HepG2 (cell line): ENCODE measurements around the gene ACTN4. TPM values are rescaled to one million over a fixed set of nuclear protein-coding genes. Genes with fewer than 3 reads are reported as not detected.

ENCODE experiments used
- FOXA3 ChIP-seq: IDR thresholded peaks from 2 replicates; pipeline ENCODE4 v1.6.1; 2016; ENCODE audit warnings: missing genetic modification reagents, missing compliant biosample characterization
- HNRNPL ChIP-seq: fragments of 200-400 bp; formaldehyde crosslinking; IDR thresholded peaks from 2 replicates; pipeline ENCODE4 v1.6.1; 2017; ENCODE audit warnings: mild to moderate bottlenecking, low read depth, low read length
- PHF21A ChIP-seq: sonication (generic); formaldehyde crosslinking; IDR thresholded peaks from 2 replicates; pipeline ENCODE4 v1.5.0; 2020; ENCODE audit warnings: mild to moderate bottlenecking, missing genetic modification reagents
- SP5 ChIP-seq: IDR thresholded peaks from 2 replicates; pipeline ENCODE4 v1.6.1; 2016; ENCODE audit warnings: low read depth, borderline replicate concordance
- SUZ12 ChIP-seq: fragments of 150-350 bp; IDR thresholded peaks from 2 replicates; pipeline ENCODE4 v1.6.1; 2014; ENCODE audit warnings: low read depth, low read length
- ZBTB20 ChIP-seq: sonication (generic); formaldehyde crosslinking; IDR thresholded peaks from 2 replicates; pipeline ENCODE4 v1.8.1; 2023; ENCODE audit warnings: missing genetic modification reagents, low read depth, mild to moderate bottlenecking, borderline replicate concordance
- ZNF235 ChIP-seq: sonication (generic); formaldehyde crosslinking; IDR thresholded peaks from 2 replicates; pipeline ENCODE4 v1.8.1; 2023; ENCODE audit warnings: mild to moderate bottlenecking, missing genetic modification reagents, borderline replicate concordance
- ZNF331 ChIP-seq: sonication (generic); formaldehyde crosslinking; IDR thresholded peaks from 2 replicates; pipeline ENCODE4 v1.4.0; 2020; ENCODE audit warnings: missing genetic modification reagents
- ZNF501 ChIP-seq: sonication (generic); formaldehyde crosslinking; IDR thresholded peaks from 2 replicates; pipeline ENCODE4 v1.5.1; 2020; ENCODE audit warnings: mild to moderate bottlenecking, moderate library complexity, missing genetic modification reagents
- polyA plus RNA-seq, 8 experiments: library from polyadenylated mRNA; depleted of rRNA in 3 of 8; stranded (reverse) in 7 of 8; unstranded in 1 of 8; fragments of >200 nt; fragmentation: Illumina TruSeq in 4 of 8; extraction: Trizol in 4 of 8; gene quantifications; 2 replicates each; pipeline versions ENCODE4 v1.2.1 to v1.2.3, GENCODE V29; 2011 to 2016; ENCODE audit warnings: low read depth in 4 of 8, missing spikeins in 1 of 8, mixed read lengths in 1 of 8; ENCODE audit not compliant: insufficient read depth in 1 of 8
- total RNA-seq, 5 experiments: library from RNA; depleted of rRNA; stranded (reverse); fragments of >200 nt; fragmentation: Illumina TruSeq; extraction: Trizol; gene quantifications; 2 replicates each; pipeline ENCODE4 v1.2.3, GENCODE V29; 2016; ENCODE audit warnings: low read depth in 1 of 5
- TF ChIP-seq, protein P1 (sequence below): sonication (generic); formaldehyde crosslinking; IDR thresholded peaks from 2 replicates; pipeline ENCODE4 v1.4.0; 2020; ENCODE audit warnings: mild to moderate bottlenecking, missing genetic modification reagents, borderline replicate concordance
- TF ChIP-seq, protein P2 (sequence below): sonication (generic); formaldehyde crosslinking; IDR thresholded peaks from 2 replicates; pipeline ENCODE4 v1.5.0; 2020; ENCODE audit warnings: missing genetic modification reagents
- TF ChIP-seq, protein P3 (sequence below): IDR thresholded peaks from 2 replicates; pipeline ENCODE4 v1.6.1; 2016
- TF ChIP-seq, protein P4 (sequence below): sonication (generic); formaldehyde crosslinking; IDR thresholded peaks from 2 replicates; pipeline ENCODE4 v1.8.1; 2023; ENCODE audit warnings: mild to moderate bottlenecking, moderate library complexity, missing genetic modification reagents

Gene ACTN4
- total and polyA plus RNA-seq, 2 of the 13 experiments (the other 11 are each of a cell fraction or from before 2014, with no cell fraction given): 171 to 192 TPM

DNA sequence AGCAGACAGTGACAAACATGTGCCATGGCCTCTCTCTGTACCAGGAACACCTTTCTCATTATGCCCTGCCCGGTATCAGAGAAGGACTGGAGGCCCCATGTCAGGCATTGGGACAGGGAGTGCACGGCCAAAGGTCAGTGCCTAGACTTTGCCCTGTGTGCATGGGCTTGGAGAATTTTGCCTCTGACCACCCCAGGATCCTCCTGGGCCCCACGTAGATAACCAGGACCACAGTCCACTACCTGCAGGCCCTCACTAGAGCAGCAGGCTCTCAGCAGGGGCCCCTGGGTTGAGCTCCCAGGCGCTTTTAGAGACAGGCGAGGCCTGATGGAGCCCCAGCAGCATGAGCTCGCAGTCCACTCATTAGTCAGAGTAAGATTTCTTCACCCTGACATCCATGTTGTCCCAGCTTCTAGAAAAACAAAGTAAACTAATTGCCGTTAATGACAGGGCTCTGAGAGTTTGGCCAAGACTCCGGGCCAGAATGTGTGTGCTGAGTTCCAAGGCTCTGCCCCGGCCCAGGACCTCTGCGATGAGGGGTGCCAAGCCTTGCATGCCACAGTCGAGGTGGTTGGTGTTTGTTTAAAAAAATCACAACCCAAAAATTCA, 54.1 kb downstream of the ACTN4 start (continued):
- TF ChIP-seq, protein P1, sequence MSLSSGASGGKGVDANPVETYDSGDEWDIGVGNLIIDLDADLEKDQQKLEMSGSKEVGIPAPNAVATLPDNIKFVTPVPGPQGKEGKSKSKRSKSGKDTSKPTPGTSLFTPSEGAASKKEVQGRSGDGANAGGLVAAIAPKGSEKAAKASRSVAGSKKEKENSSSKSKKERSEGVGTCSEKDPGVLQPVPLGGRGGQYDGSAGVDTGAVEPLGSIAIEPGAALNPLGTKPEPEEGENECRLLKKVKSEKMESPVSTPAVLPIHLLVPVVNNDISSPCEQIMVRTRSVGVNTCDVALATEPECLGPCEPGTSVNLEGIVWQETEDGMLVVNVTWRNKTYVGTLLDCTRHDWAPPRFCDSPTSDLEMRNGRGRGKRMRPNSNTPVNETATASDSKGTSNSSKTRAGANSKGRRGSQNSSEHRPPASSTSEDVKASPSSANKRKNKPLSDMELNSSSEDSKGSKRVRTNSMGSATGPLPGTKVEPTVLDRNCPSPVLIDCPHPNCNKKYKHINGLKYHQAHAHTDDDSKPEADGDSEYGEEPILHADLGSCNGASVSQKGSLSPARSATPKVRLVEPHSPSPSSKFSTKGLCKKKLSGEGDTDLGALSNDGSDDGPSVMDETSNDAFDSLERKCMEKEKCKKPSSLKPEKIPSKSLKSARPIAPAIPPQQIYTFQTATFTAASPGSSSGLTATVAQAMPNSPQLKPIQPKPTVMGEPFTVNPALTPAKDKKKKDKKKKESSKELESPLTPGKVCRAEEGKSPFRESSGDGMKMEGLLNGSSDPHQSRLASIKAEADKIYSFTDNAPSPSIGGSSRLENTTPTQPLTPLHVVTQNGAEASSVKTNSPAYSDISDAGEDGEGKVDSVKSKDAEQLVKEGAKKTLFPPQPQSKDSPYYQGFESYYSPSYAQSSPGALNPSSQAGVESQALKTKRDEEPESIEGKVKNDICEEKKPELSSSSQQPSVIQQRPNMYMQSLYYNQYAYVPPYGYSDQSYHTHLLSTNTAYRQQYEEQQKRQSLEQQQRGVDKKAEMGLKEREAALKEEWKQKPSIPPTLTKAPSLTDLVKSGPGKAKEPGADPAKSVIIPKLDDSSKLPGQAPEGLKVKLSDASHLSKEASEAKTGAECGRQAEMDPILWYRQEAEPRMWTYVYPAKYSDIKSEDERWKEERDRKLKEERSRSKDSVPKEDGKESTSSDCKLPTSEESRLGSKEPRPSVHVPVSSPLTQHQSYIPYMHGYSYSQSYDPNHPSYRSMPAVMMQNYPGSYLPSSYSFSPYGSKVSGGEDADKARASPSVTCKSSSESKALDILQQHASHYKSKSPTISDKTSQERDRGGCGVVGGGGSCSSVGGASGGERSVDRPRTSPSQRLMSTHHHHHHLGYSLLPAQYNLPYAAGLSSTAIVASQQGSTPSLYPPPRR: peak; percentile 84; the same call in 1 of the 2 replicates
- peak; percentile 65 for TF ChIP-seq FOXA3 (CRISPR knock-in tag)
- peak; percentile 69; the same call in 1 of the 2 replicates for TF ChIP-seq ZBTB20
- peak; percentile 35; the same call in 1 of the 2 replicates for TF ChIP-seq ZNF501 (CRISPR knock-in tag)
- TF ChIP-seq HNRNPL: peak; percentile 96
- no peak for TF ChIP-seq ZNF235 (CRISPR knock-in tag)
- TF ChIP-seq, protein P2, sequence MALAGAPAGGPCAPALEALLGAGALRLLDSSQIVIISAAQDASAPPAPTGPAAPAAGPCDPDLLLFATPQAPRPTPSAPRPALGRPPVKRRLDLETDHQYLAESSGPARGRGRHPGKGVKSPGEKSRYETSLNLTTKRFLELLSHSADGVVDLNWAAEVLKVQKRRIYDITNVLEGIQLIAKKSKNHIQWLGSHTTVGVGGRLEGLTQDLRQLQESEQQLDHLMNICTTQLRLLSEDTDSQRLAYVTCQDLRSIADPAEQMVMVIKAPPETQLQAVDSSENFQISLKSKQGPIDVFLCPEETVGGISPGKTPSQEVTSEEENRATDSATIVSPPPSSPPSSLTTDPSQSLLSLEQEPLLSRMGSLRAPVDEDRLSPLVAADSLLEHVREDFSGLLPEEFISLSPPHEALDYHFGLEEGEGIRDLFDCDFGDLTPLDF (CRISPR knock-in tag): 0 out of 2 replicates have a peak, but pooled peaks have one; percentile 44
- TF ChIP-seq PHF21A (CRISPR knock-in tag): peak; percentile 99
- TF ChIP-seq SP5 (CRISPR knock-in tag): peak; percentile 65; the same call in 1 of the 2 replicates
- TF ChIP-seq, protein P3, sequence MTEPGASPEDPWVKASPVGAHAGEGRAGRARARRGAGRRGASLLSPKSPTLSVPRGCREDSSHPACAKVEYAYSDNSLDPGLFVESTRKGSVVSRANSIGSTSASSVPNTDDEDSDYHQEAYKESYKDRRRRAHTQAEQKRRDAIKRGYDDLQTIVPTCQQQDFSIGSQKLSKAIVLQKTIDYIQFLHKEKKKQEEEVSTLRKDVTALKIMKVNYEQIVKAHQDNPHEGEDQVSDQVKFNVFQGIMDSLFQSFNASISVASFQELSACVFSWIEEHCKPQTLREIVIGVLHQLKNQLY (CRISPR knock-in tag): peak; percentile 93
- no peak for TF ChIP-seq SUZ12
- TF ChIP-seq ZNF331 (CRISPR knock-in tag): peak; percentile 66; the same call in 1 of the 2 replicates
- TF ChIP-seq, protein P4, sequence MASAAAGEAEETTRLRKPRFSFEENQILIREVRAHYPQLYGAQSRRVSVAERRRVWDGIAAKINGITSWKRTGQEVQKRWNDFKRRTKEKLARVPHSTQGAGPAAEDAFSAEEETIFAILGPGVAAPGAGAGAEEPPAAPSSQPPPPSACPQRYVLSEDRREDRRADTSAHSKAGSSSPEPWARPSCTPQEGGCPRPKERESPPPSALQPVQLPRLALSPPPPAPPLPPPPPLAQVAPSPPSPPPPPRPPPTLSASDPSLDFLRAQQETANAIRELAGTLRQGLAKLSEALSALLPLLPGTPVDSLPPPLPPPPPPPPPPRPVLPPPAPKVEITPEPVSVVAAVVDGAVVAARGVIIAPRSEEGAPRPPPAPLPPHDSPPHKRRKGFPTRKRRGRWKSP (CRISPR knock-in tag): no peak; the same call in 1 of the 2 replicates
